Neuronal stem cell (in vitro differentiated cells): ENCODE measurements around the gene RASD2.

Experiments used
- DNase-seq: peaks from one replicate; pipeline ENCODE4 v3.0.0-alpha.2; 2013; ENCODE audit warnings: low spot score
- H2AFZ ChIP-seq: one replicate; pipeline ENCODE4 v1.6.1; 2013; ENCODE audit warnings: mild to moderate bottlenecking, low read length, inconsistent platforms
- H2AK5ac ChIP-seq: 2 replicates; pipeline ENCODE4 v1.6.1; 2013; ENCODE audit warnings: low read depth, mild to moderate bottlenecking, inconsistent platforms, low read length, moderate library complexity, mixed read lengths
- H2BK120ac ChIP-seq: 2 replicates; pipeline ENCODE4 v1.6.1; 2013; ENCODE audit warnings: low read depth, mild to moderate bottlenecking, inconsistent platforms, low read length, moderate library complexity, mixed read lengths
- H2BK12ac ChIP-seq: one replicate; pipeline ENCODE4 v1.6.1; 2013; ENCODE audit warnings: low read length, inconsistent platforms
- H2BK15ac ChIP-seq: 2 replicates; pipeline ENCODE4 v1.6.1; 2013; ENCODE audit warnings: mild to moderate bottlenecking, low read length, inconsistent platforms, mixed read lengths
- H2BK5ac ChIP-seq: one replicate; pipeline ENCODE4 v1.6.1; 2013; ENCODE audit warnings: inconsistent platforms, mild to moderate bottlenecking, low read length, moderate library complexity
- H3K14ac ChIP-seq: one replicate; pipeline ENCODE4 v1.6.1; 2013; ENCODE audit warnings: low read length, inconsistent platforms
- H3K18ac ChIP-seq: 2 replicates; pipeline ENCODE4 v1.6.1; 2013; ENCODE audit warnings: low read length, inconsistent platforms
- H3K23ac ChIP-seq: 2 replicates; pipeline ENCODE4 v1.6.1; 2013; ENCODE audit warnings: low read depth, mild to moderate bottlenecking, mixed read lengths, low read length, inconsistent platforms; ENCODE audit not compliant: poor library complexity
- H3K27ac ChIP-seq: replicated peaks from 3 replicates; pipeline ENCODE4 v1.5.1; 2013; ENCODE audit warnings: low read length, inconsistent platforms
- H3K27me3 ChIP-seq, 3 experiments: 2 replicates each; pipeline ENCODE4 v1.6.1; 2013; ENCODE audit warnings: low read length in 3 of 3, mild to moderate bottlenecking in 2 of 3, inconsistent platforms in 1 of 3, low read depth in 1 of 3, mixed read lengths in 1 of 3, moderate library complexity in 1 of 3; ENCODE audit not compliant: control insufficient read depth in 3 of 3, insufficient read depth in 3 of 3
- H3K36me3 ChIP-seq, 2 donors: replicated peaks in 1 of 2; 2 replicates each; pipeline ENCODE4 v1.6.1; 2013; ENCODE audit warnings: low read length in 2 of 2; ENCODE audit not compliant: control insufficient read depth in 2 of 2, insufficient read depth in 2 of 2
- H3K4ac ChIP-seq: 2 replicates; pipeline ENCODE4 v1.6.1; 2013; ENCODE audit warnings: inconsistent platforms, mild to moderate bottlenecking, low read length, moderate library complexity
- H3K4me1 ChIP-seq, 2 donors: 1 replicate in 1 of 2; 2 replicates in 1 of 2; pipeline ENCODE4 v1.6.1; 2013; ENCODE audit warnings: low read length in 2 of 2, low read depth in 1 of 2; ENCODE audit not compliant: control insufficient read depth in 2 of 2, insufficient read depth in 1 of 2
- H3K4me2 ChIP-seq: one replicate; pipeline ENCODE4 v1.6.1; 2013; ENCODE audit warnings: mild to moderate bottlenecking, low read length, inconsistent platforms; ENCODE audit not compliant: insufficient read depth, poor library complexity, severe bottlenecking
- H3K4me3 ChIP-seq, 2 donors: 2 replicates each; pipeline ENCODE4 v1.5.1; 2013; ENCODE audit warnings: low read length in 2 of 2, mild to moderate bottlenecking in 2 of 2, inconsistent platforms in 1 of 2, moderate library complexity in 1 of 2
- H3K79me1 ChIP-seq: one replicate; pipeline ENCODE4 v1.6.1; 2013; ENCODE audit warnings: low read depth, mild to moderate bottlenecking, inconsistent platforms, low read length, moderate library complexity
- H3K9ac ChIP-seq: one replicate; pipeline ENCODE4 v1.6.1; 2013; ENCODE audit warnings: mild to moderate bottlenecking, low read depth, low read length, inconsistent platforms; ENCODE audit not compliant: poor library complexity
- H3K9me3 ChIP-seq, 2 donors: replicated peaks in 1 of 2; 2 replicates each; pipeline versions ENCODE3 to v1.6.1; 2013; ENCODE audit warnings: low read length in 2 of 2, mild to moderate bottlenecking in 2 of 2, inconsistent platforms in 1 of 2, low read depth in 1 of 2, mixed read lengths in 1 of 2, moderate library complexity in 1 of 2; ENCODE audit not compliant: control insufficient read depth in 2 of 2, insufficient read depth in 1 of 2
- H4K8ac ChIP-seq: one replicate; pipeline ENCODE4 v1.6.1; 2013; ENCODE audit warnings: low read depth, mild to moderate bottlenecking, inconsistent platforms, low read length, moderate library complexity
- H4K91ac ChIP-seq: one replicate; pipeline ENCODE4 v1.6.1; 2013; ENCODE audit warnings: low read length, low read depth, mild to moderate bottlenecking, inconsistent platforms; ENCODE audit not compliant: poor library complexity
- WGBS, 2 donors: extraction: QIAGEN DNeasy Blood & Tissue Kit; methylation state at CpG; one replicate each; pipeline ENCODE4 v1.1.7; 2013; ENCODE audit warnings: missing lambda C conversion rate in 2 of 2, mixed read lengths in 1 of 2; ENCODE audit not compliant: insufficient read length in 2 of 2, insufficient replicate concordance in 1 of 2; ENCODE audit errors: extremely low coverage in 2 of 2; 5-methylcytosine and 5-hydroxymethylcytosine counted together

The RASD2 gene

GRCh38 chr22:35567351-35568141, 26.9 kb downstream of the RASD2 start:
- H2AK5ac ChIP-seq = peak overlapping the region; percentile 47
- no peak overlapping the region for H2BK12ac ChIP-seq
- H3K9ac ChIP-seq = no peak overlapping the region
- H3K23ac ChIP-seq = no peak overlapping the region
- H3K79me1 ChIP-seq = peaks cover 2% of the 10 kb centered on the region
- WGBS, 2 donors = no CpG with 5 or more reads among the region's 23 CpGs
- no peaks in the 10 kb centered on the region for H3K36me3 ChIP-seq
- H3K4me2 ChIP-seq = no peak overlapping the region
- H3K4me1 ChIP-seq = peaks cover 11 to 17% of the 10 kb centered on the region in 2 donors
- DNase-seq = no peak
- peak overlapping the region; percentile 47 for H2AFZ ChIP-seq
- H3K27ac ChIP-seq = no peak overlapping the region
- H2BK5ac ChIP-seq = no peak overlapping the region
- peak overlapping the region; percentile 31 for H2BK15ac ChIP-seq
- H3K18ac ChIP-seq = peak overlapping the region; percentile 8
- no peak overlapping the region for H3K14ac ChIP-seq
- H4K8ac ChIP-seq = no peak overlapping the region
- no peak overlapping the region for H2BK120ac ChIP-seq
- H3K9me3 ChIP-seq = no peaks in the 10 kb centered on the region
- H4K91ac ChIP-seq = no peak overlapping the region
- no peak overlapping the region for H3K4me3 ChIP-seq
- no peak overlapping the region for H3K4ac ChIP-seq
- peaks cover 0 to 43% (median 0%) of the 10 kb centered on the region in 3 experiments for H3K27me3 ChIP-seq

- Histone ChIP-seq H3K36me3 (no peaks in the 10 kb centered on the region), H4K8ac (no peak overlapping the region), H2AK5ac (peak overlapping the region; percentile 66), H2BK12ac (no peak overlapping the region), H3K9me3 (no peaks in the 10 kb centered on the region), H3K4me1 (peaks cover 11 to 17% of the 10 kb centered on the region in 2 donors), H2BK5ac (no peak overlapping the region), H3K14ac (peak overlapping the region; percentile 31), H3K4me2 (no peak overlapping the region), H3K23ac (no peak overlapping the region), H2BK15ac (no peak overlapping the region), H3K4me3 (no peak overlapping the region), H4K91ac (no peak overlapping the region), H3K27ac (no peak overlapping the region), H3K27me3 (peaks cover 0 to 40% (median 0%) of the 10 kb centered on the region in 3 experiments), H3K79me1 (peaks cover 2% of the 10 kb centered on the region), H3K18ac (peak overlapping the region; percentile 77), H2AFZ (no peak overlapping the region), H3K9ac (no peak overlapping the region), H3K4ac (no peak overlapping the region), H2BK120ac (peak overlapping the region; percentile 16)
- WGBS, 2 donors = no CpG with 5 or more reads among the region's 17 CpGs
- no peak for DNase-seq
These were observed 28.4 kb downstream of the RASD2 start for GRCh38 chr22:35568751-35569739.

- H2BK120ac ChIP-seq = no peak overlapping the region
- DNase-seq = no peak
- H3K9me3 ChIP-seq = no peaks in the 10 kb centered on the region
- no peak overlapping the region for H4K8ac ChIP-seq
- H3K18ac ChIP-seq = peak overlapping the region; percentile 65
- H3K27me3 ChIP-seq = peaks cover 0 to 39% (median 0%) of the 10 kb centered on the region in 3 experiments
- no CpG with 5 or more reads among the region's 13 CpGs for WGBS, 2 donors
- no peak overlapping the region for H3K14ac ChIP-seq
- peaks cover 11 to 17% of the 10 kb centered on the region in 2 donors for H3K4me1 ChIP-seq
- H3K4me3 ChIP-seq = no peak overlapping the region
- no peaks in the 10 kb centered on the region for H3K36me3 ChIP-seq
- H2AFZ ChIP-seq = no peak overlapping the region
- H2BK15ac ChIP-seq = no peak overlapping the region
- peak overlapping the region; percentile 66 for H2AK5ac ChIP-seq
- peaks cover 2% of the 10 kb centered on the region for H3K79me1 ChIP-seq
- no peak overlapping the region for H3K9ac ChIP-seq
- no peak overlapping the region for H2BK5ac ChIP-seq
- H3K4me2 ChIP-seq = peak overlapping the region; percentile 13
- H3K23ac ChIP-seq = no peak overlapping the region
- no peak overlapping the region for H3K27ac ChIP-seq
- H2BK12ac ChIP-seq = no peak overlapping the region
- no peak overlapping the region for H3K4ac ChIP-seq
- no peak overlapping the region for H4K91ac ChIP-seq
These were observed 29.3 kb downstream of the RASD2 start for GRCh38 chr22:35569916-35570315.
